KG1 (cell line): ENCODE data around the gene WDR81.

Experiments
- DNase-seq: peaks from one replicate; lab custom pipeline; 2025; lab: John Stamatoyannopoulos, UW

WDR81 gene

DNA sequence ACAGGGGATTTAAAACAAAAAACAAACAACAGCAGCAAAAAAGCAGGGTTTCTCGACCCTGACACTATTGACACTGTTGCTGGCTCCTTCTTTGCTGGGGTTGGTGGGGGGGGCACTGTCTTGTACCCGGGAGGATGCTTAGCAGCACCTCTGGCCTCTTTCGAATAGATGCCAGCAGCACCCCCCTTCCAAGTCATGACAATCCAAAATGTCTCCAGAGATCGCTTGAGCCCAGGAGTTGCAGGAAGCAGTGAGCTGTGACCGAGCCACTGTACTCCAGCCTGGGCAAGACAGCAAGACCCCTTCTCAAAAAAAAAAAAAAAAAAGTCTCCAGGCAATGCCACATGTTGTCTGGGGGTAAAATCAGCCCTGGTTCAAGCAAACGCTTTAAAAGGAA lies 57.7 kb downstream of the WDR81 start:
- no peak for DNase-seq

GRCh38 chr17:1783271-1783670 lies 58.8 kb downstream of the WDR81 start:
- no peak for DNase-seq

- no peak for DNase-seq
Observed at GRCh38 chr17:1783834-1784611, 59.5 kb downstream of the WDR81 start.

DNA sequence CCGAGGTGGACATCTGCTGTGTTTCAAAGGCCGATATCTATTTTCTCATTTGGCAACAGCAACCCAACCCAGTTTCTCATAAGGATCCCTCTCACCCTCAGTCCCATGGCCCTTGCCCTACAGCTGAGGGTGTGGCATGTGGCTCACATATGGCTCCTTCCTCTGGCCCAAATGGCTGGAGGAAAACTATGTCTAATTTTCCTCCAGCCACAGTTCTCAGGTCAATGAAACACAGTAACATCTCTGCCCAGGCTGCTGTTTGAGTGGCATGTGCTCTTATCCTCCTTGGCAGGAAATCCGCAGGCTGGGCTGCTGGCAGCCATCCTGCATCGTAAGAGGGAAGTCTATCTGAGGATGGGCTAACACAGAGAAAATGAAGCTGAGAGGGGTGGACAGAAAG lies 61.4 kb downstream of the WDR81 start:
- no peak for DNase-seq

GRCh38 chr17:1786708-1787107 lies 62.2 kb downstream of the WDR81 start:
- DNase-seq = no peak

DNA sequence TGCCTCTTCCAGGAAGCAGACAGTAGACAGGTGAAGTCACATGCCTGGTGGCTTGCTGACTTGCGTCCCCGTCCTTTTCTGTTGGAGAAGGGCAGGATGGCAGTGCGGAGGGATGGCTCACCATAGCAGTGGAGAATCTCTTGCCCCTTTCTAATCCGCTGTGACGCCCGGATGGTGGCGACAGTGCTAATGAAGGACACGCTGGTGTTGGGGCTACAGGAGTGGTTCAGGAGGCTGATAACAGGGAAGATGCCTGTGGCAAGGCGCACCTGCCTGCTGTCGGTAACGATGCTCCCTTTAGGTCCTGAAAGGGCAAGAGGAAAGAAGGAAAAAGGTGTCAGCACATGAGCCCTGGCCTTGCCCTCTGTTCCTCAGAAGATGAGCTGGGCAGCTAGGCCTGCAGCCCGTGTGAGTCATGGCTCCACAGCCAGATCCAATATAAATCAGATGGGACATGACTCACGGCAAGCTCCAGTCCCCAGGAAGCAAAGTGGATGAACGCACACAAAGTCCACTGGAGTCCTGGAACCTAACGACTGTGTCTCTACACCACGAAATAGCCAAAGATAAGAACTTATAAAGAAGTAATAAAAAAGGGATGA lies 62.9 kb downstream of the WDR81 start:
- DNase-seq = no peak
